NCI-H1048 (cell line): ENCODE results near the gene IFNL2.
"Not testable (repeated sequence)": the region's sequence is repeated elsewhere in the genome, so short reads cannot be mapped to it uniquely, and the experiment has no call there.

Experiments used
- DNase-seq: peaks from one replicate; lab custom pipeline; 2025; lab: John Stamatoyannopoulos, UW

The IFNL2 gene

DNA sequence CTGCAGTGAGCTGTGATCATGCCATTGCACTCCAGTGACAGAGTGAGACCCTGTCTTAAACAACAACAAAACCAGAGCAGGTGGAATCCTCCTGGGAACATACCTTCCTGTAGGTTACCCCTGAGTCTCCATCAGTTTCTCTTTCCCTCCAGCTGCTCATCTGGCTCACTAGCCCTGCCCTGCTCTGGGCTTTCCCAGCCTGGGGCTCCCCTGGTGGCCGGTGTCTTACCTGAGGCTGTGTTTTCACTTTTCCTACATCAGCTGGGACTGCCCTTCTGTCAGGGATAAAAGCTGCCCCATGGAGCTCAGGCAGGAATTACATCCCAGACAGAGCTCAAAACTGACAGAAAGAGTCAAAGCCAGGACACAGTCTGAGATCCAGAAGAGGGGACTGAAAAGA is at the start of gene IFNL2:
IFNL2 (plus strand) TSS at position 312 of the 400 bp plus-strand sequence. CDS start 173 bp downstream, outside the sequence.
- not testable (repeated sequence) for DNase-seq

DNA sequence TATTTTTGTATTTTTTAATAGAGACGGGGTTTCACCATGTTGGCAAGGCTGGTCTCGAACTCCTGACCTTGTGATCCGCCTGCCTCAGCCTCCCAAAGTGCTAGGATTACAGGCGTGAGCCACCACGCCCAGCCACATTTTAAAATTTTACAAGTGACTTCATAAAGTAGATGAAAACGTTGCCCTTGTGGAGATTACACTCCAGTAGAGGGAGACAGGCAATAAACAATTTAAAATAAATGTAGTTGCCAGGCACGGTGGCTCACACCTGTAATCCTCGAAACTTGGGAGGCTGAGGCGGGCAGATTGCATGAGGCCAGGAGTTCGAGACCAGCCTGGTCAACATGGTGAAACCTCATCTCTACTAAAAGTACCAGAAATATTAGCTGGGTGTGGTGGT is 49.1 kb upstream of the IFNL2 start:
- not testable (repeated sequence) for DNase-seq

DNA sequence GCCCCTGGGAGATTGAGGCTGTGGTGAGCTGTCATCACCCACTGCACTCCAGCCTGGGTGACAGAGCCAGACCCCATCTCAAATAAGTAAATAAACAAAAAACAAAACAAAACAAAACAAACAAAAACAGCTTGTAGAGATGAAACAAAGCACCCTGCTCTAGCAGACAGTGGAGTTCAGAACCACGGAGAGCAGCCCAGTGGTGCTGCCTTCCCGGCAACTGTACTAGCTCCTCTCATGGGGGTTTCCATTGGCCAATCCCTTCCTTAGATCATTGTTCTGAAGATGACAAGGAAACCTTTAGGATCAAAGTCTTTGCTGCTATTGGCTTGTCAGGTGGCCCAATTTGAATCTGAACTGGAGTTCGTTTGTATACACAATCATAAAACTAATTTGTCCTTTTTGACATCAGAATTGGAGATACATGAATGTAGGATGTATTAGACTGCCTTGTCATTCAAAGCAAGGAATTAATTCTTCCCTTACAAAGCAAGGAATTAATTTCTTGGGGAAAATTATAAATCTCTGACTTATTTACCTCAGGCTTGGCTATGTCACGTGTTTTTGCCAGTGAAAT is 44.4 kb upstream of the IFNL2 start:
- DNase-seq = no peak

DNA sequence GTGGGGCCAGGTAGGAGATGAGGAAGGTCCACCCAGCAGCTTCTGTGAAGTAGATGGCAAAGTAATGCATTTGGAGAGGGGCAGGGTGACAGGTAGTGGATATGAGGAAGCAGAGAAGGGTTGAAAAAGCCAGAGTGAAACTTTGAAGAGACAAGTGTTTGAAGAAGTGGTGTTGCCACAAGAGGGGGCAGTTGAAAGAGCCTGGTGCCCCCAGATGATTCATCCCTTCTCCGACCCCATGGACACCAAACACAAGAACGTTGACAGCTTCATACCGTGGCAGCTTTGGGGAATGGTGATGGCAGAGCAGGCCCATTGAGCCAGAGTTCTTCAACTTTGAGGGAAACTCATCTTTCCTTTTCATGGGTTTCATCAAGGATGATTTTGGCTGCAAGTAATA is 43.3 kb upstream of the IFNL2 start:
- no peak for DNase-seq

DNA sequence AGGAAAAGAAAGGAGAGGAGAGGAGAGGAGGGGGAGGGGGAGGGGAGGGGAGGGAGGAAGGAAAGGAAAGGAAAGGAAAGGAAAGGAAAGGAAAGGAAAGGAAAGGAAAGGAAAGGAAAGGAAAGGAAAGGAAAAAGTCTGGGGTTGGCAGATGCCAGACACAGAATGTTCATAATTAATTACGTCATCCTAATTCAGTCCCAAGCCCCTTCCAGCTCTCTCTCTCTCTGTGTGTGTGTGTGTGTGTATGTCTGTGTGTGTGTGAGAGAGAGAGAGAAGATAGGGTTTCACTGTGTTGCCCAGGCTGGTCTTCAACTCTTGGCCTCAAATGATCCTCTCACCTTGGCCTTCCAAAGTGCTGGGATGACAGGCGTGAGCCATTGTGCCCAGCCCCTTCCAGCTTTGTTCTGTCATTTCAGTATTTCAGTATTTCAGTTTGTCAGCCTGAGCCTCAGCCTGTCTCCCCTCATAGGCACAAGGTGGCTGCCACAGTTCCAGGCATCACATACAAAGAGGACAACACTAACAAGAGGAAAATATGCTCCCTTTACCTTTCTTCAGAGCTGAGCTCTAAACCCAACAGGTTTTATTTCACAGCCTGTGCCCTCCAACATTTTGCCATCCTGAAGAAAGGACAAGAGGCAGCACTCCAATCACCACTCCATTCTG is 38.0 kb upstream of the IFNL2 start:
- no peak for DNase-seq

DNA sequence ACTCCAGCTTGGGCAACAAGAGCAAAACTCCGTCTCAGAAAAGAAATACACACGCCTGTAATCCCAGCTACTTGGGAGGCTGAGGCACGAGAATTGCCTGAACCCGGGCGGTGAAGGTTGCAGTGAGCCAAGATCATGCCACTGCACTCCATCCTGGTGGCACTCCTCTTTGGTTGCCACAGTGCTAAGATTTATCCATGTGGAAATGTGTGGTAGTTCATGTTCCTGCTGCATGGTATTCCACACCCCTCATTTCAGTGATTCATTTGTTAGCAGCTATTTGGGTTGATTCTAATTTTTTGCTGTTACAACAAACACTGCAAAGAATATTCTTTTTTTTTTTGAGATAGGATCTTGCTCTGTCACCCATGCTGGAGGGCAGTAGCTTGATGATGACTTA is 35.5 kb upstream of the IFNL2 start:
- DNase-seq = no peak

DNA sequence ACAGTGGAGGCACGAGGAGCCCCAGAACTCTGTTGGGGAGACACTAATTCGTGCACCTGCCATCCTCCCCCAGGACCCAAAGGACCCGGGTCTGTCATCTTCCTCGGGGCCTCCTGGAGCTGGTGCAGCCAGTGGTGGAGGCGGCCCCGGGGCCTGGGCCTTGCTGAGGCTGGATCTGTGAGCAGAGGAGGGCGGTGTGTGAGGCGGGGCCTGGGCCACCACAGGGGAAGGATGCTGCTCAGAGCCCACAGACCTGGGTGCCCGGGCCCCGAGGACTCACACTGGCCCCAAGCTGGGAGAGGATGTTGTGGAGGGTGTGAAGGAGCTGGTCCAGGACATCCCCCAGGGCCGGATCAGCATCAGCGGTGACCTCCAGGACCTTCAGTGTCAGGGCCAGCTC is 31.7 kb upstream of the IFNL2 start:
- DNase-seq = no peak

DNA sequence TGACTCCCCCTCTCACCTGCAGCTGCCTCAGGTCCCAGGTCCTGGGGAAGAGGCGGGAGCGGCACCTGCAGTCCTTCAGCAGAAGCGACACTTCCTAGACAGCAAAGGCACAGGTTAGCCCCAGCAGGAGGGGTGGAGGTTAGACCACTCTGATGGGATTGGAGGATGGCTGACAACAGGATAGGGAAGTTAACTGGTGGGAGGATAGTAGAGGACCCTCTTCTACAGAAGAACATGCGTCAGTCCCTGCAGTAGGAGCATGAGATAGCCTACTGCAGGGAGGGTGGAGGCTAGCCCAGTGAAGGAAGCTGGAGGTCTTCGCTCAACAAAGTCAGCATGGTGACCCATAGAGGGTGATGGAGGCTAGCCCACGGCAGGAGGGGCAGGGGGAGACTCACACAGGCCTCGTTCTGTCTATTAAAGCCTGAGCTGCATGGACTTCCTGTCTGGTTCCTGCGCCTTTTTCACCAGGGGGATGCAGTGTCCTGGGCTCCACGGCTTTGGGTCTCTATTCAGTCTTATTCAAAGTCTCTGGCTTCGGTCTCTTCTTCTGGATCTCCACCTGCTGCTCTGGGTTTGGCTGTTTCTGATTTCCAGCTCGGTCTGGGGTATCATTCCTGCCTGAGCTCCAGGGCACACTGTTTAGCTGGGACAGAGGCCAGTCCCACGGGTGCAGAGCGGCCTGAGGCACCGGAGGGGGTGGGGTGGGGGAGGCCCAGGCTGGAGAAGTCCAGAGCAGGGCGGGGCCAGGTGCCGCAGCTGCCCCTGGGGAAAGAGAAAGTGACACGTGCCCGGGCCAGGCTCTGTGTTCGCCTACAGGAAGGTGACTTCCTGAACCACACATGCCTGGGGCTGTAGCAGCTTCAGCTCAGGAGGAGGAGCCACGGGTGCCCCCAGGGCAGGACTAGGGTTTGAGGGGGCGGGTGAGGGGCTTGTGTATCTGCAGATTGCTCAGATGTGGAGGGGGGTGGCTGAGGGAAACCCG is 30.7 kb upstream of the IFNL2 start:
- no peak for DNase-seq

DNA sequence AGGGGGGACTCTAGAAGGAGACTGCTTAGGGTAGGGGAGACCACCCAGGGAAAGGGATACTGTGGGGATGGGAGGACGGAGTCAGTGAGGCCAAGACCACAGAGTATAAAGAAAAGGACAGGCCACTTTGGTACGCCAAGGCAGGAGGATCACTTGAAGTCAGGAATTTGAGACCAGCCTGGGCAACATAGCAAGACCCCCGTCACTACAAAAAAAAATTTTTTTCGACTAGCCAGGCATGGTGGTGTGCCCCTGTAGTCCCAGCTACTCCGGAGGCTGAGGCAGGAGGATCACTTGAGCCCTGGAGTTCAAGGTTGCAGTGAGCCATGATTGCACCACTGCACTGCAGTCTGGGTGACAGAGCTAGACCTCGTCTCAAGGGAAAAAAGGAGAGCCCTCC is 30.0 kb upstream of the IFNL2 start:
- no peak for DNase-seq

DNA sequence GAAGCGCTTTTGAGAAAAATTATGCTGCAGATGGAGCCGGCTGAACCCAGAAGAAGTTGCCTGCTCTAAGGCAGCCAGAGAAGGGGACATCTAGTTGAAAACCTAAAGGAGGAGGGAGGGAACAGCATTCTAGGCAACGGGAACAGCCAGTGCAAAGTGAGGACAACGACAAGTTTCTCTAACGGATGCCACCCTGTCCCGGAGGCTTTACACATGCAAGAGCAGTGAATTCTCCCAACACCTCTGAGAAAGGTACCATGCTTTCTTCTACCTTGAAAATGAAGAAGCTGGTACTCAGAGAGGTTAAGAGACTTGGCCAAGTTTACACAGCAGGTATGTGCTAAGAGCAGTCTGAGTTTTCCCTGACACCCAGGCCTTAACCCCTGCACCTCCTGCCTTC is 29.3 kb upstream of the IFNL2 start:
- no peak for DNase-seq

DNA sequence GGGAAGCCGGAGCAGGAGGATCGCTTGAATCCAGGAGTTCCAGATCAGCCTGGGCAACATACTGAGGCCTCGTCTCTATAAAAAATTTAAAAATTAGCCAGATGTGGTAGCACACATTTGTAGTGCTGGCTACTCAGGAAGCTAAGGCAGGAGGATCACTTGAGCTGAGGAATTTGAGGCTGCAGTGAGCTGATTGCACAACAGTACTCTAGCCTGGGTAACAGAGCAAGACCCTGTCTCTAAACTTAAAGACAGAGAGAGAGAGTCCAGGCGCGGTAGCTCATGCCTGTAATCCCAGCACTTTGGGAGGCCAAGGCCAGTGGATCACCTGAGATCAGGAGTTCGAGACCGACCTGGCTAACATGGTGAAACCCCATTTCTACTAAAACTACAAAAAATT is 27.8 kb upstream of the IFNL2 start:
- DNase-seq = no peak

DNA sequence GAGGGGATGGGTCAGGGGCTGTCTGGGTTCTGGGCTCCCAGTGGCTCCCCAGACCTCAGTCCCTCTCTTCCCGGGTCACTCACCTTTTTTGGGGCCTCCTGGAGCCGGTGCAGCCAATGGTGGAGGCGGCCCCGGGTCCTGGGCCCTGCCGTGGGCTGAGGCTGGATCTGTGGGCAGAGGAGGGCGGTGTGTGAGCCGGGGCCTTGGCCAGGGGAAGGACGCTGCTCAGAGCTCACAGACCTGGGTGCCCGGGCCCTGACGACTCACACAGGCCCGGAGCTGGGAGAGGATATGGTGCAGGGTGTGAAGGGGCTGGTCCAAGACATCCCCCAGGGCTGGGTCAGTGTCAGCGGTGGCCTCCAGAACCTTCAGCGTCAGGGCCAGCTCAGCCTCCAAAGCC is 24.5 kb upstream of the IFNL2 start:
- not testable (repeated sequence) for DNase-seq

DNA sequence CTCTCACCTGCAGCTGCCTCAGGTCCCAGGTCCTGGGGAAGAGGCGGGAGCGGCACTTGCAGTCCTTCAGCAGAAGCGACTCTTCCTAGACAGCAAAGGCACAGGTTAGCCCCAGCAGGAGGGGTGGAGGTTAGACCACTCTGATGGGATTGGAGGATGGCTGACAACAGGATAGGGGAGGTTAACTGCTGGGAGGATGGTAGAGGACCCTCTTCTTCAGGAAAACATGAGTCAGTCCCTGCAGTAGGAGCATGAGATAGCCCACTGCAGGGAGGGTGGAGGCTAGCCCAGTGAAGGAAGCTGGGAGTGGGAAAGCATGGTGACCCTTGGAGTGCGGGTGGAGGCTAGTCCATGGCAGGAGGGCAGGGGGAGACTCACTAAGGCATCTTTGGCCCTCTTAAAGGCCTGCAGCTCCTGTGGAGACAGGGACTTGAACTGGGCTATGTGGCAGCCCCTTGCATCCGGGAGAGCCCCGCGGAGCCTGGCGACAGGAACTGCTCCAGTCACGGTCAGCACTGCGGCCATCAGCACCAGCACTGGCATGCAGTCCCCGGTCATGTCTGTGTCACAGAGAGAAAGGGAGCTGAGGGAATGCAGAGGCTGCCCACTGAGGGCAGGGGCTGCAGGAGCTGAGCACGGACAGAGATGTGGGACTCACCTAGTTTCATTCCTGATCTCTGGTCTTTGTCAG is 23.6 kb upstream of the IFNL2 start, which contains the start of gene IFNL3:
IFNL3 (minus strand) TSS at position 597 of the 691 bp plus-strand sequence; CDS start at position 558, 39 bp downstream.
- DNase-seq = not testable (repeated sequence)

DNA sequence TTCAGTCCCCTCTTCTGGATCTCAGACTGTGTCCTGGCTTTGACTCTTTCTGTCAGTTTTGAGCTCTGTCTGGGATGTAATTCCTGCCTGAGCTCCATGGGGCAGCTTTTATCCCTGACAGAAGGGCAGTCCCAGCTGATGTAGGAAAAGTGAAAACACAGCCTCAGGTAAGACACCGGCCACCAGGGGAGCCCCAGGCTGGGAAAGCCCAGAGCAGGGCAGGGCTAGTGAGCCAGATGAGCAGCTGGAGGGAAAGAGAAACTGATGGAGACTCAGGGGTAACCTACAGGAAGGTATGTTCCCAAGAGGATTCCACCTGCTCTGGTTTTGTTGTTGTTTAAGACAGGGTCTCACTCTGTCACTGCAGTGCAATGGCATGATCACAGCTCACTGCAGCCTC is 23.0 kb upstream of the IFNL2 start:
- not testable (repeated sequence) for DNase-seq

DNA sequence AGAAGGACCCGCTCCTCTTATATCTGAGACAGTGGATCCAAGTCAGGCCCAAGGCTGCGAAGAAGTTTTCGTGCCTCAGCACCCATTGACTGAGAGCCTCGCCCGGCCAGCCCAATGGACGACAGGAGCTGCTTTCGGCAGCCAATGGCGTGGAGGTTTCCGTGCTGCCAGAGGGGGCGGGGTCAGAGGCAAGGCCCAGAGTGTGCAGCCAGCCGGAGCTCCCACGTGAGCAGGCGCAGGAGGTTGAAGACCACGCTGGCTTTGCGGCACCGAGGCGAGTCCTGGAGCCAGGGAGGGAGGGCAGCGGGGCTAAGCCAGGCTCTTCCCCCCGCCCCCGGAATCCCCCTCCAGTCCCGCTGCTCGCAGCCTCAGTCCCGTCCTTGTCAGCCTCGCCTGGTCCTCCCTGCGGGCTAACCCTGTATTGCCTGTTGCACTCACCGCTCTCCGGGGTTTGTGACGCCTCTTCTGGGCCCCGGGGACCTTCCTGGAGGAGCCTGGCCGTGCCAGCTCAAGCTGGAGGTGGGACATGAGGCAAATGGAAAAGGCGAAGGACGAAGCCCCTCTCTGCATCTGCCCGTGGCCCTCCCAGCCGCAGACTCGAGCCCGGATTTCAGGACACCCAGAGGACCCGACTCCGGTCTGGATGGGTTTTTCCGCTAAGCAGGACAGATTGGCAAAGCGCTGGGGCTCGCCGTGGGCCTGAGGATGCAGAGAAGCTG is 21.1 kb upstream of the IFNL2 start:
- DNase-seq = no peak

DNA sequence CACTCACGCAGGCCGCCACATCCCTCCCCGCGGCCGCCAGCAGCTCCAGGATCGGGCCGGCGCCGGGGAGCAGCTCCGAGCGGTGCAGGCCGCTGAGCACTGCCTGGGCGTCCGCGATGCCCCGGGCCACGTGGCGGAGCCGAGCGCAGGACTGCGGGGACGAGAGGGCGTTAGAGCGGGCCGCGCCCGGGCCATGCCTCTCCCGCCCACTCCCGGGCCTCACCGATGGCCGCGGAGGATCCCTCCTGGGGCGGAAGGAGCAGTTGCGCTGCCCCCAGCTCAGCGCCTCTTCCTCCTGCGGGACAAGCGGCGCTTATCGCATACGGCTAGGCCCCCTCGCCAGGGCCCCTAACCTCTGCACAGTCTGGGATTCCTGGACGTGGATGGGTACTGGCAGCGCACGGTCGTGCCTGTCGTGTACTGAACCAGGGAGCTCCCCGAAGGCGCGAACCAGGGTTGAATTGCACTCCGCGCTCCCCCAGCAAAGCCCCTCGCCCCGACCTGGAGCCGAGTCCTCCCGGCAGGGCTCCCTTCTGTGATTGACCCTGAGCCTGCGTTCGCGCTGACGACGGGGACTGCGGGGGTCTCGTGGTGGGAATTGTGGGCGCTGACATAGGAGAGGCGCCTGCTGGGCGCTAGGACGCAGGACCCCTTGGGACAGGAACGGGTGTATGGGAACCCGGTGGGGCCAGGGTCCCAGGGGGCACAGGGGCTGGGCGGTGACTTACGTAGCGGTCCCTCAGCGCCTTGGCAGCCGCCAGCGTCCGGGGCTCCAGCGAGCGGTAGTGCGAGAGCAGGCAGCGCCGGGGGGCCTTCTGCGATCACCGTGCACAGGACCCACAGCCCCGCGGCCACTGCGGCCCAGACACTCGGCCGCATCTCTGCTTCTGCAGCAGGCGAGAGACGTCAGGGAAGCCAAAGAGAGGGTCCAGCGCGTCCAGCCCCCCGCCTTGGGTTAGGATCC is 20.2 kb upstream of the IFNL2 start:
- no peak for DNase-seq

DNA sequence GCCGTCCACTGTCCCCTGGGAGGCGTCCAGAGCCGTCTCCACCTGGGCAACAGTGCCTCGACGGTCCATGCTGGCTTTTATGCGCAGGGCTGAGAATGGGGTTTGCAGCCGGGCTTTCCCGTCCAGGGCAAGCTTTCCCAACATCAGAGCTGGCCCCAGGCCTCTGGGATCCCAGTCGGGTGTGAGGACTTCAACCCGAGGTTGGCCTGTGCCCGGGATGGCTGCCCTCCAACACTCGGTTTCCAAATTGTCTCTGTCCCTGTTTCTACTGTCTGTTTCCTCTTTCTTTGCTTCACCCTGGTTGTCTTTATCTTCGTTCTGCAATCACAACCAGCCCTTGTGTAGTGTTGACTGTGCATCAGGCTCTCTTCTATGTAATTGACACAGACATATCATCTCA is 19.4 kb upstream of the IFNL2 start, which contains the start of gene IFNL4:
IFNL4 (minus strand) TSS at position 51 of the 400 bp plus-strand sequence.
- no peak for DNase-seq

DNA sequence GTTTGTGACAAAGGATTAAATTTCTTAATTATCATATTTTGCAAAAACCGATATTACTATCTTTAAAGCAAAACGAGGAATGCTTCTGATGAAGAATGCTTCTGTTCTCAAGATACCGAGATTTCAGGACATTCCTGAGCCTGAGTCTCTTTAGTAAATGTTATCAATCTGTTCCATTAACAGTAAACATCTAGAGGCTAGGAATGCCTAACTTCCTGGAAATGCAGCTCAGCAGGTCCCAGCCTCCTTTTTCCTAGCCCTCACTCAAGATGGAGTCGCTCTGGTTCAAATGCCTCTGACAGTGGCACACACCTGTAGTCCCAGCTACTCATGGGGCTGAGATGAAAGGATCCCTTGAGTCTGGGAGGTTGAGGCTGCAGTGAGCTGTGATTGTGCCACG is 17.1 kb upstream of the IFNL2 start:
- DNase-seq = no peak

DNA sequence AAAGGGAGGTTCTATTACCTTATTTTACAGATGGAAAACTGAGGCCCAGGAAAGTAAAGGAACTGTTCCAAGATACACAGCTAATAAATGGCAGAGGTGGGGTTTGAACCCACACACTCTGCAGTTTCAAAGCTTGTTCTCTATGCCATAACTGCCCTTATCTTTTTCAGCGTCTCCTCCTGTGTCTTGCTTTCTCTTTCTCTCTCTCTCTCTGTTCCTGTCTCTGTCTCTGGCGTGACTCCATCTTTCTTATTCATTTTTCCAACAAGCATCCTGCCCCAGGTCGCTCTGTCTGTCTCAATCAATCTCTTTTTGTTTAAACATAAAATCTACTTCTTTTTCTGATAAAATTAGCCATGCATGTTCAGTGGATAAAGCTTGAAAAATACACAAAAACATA is 16.4 kb upstream of the IFNL2 start:
- DNase-seq = no peak

DNA sequence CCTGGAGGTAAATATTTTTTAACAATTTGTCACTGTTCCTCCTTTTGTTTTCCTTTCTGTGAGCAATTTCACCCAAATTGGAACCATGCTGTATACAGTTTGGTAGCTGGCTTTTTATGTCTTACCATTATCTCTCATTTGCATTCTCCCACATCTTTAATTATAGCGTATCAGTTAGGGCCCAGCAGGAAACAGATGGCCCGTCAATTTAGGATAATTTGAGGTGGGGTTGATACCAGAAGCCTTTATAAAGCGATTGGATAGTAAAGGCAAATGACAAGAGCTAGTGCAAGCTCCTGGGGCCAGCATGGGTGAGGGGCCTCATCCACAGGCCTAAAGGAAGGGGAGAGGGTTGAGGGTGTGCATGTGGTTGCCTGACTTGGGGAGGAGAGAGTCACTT is 15.7 kb upstream of the IFNL2 start:
- DNase-seq = no peak
